VCaP (cell line): ENCODE data around the gene HFE.
A peak's percentile ranks its signal among the peaks of the same experiment; 100 is the strongest.
"Not testable (repeated sequence)": the region's sequence is repeated elsewhere in the genome, so short reads cannot be mapped to it uniquely, and the experiment has no call there.

Experiments used
- H3K27ac ChIP-seq: fragments of 450-650 bp; 2 replicates; pipeline ENCODE4 v1.5.1; 2017
- TF ChIP-seq, protein P1 (sequence below): fragments of 450-650 bp; conservative IDR thresholded peaks from 2 replicates; pipeline ENCODE4 v1.5.1; 2017; ENCODE audit warnings: mild to moderate bottlenecking, moderate library complexity

HFE gene, protein sequence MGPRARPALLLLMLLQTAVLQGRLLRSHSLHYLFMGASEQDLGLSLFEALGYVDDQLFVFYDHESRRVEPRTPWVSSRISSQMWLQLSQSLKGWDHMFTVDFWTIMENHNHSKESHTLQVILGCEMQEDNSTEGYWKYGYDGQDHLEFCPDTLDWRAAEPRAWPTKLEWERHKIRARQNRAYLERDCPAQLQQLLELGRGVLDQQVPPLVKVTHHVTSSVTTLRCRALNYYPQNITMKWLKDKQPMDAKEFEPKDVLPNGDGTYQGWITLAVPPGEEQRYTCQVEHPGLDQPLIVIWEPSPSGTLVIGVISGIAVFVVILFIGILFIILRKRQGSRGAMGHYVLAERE

DNA sequence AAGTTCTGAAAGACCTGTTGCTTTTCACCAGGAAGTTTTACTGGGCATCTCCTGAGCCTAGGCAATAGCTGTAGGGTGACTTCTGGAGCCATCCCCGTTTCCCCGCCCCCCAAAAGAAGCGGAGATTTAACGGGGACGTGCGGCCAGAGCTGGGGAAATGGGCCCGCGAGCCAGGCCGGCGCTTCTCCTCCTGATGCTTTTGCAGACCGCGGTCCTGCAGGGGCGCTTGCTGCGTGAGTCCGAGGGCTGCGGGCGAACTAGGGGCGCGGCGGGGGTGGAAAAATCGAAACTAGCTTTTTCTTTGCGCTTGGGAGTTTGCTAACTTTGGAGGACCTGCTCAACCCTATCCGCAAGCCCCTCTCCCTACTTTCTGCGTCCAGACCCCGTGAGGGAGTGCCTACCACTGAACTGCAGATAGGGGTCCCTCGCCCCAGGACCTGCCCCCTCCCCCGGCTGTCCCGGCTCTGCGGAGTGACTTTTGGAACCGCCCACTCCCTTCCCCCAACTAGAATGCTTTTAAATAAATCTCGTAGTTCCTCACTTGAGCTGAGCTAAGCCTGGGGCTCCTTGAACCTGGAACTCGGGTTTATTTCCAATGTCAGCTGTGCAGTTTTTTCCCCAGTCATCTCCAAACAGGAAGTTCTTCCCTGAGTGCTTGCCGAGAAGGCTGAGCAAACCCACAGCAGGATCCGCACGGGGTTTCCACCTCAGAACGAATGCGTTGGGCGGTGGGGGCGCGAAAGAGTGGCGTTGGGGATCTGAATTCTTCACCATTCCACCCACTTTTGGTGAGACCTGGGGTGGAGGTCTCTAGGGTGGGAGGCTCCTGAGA lies at the start of gene HFE:
Gene HFE (plus strand): TSS at position 146 of the 832 bp plus-strand sequence. CDS start 12 bp downstream, at position 158.
- TF ChIP-seq, protein P1, sequence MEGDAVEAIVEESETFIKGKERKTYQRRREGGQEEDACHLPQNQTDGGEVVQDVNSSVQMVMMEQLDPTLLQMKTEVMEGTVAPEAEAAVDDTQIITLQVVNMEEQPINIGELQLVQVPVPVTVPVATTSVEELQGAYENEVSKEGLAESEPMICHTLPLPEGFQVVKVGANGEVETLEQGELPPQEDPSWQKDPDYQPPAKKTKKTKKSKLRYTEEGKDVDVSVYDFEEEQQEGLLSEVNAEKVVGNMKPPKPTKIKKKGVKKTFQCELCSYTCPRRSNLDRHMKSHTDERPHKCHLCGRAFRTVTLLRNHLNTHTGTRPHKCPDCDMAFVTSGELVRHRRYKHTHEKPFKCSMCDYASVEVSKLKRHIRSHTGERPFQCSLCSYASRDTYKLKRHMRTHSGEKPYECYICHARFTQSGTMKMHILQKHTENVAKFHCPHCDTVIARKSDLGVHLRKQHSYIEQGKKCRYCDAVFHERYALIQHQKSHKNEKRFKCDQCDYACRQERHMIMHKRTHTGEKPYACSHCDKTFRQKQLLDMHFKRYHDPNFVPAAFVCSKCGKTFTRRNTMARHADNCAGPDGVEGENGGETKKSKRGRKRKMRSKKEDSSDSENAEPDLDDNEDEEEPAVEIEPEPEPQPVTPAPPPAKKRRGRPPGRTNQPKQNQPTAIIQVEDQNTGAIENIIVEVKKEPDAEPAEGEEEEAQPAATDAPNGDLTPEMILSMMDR, result no peak
- no peak within 1 kb of the TSS for H3K27ac ChIP-seq

DNA sequence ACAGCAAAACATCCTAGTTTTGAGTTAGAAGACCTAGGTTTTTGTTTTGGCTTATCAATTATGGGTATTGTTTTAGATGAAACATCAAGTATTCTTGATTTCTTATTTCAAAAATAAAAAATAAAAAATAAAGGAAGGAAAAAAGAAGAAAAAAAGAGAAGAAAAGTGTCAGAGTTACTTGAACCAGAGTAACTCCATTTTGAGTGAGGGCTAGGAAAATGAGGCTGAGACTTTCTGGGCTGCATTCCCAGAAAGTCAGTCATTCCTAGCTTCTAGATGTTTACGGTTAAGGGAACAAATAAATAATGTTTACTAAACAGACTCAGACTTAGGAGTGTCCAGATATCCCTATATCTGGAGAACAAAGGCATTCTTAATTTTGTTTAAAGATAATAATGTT lies 45.3 kb upstream of the HFE start:
- TF ChIP-seq, protein P1, result no peak
- H3K27ac ChIP-seq, result no peak overlapping the region

DNA sequence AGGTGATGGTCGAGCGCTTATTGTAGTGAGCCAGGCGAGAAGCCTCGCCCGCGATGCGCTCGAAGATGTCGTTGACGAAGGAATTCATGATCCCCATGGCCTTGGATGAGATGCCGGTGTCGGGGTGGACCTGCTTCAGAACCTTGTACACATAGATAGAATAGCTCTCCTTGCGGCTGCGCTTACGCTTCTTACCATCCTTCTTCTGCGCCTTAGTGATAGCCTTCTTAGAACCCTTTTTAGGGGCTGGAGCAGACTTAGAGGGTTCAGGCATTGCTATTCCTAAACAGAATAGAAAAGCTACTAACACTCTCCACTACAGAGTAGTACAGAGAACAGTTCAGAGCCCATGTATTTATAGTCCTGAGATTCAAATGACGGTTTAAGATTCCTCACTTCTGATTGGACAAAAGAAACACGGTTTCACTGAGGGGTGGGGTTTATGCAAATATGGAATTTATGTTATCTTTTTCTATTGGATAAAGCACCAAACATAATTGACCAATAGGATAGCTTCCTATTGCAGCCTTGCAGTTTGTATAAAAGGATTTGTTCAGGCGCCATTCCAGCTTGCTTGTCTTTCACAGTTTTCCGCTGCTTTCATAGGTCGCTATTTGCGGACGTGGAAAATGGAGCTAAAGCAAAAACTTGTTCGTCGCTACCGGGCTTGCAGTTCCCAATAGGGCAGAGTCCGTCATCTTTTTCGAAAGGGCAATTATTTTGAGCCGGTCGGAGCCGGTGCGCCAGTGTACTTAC lies 43.7 kb upstream of the HFE start:
- peak overlapping the region; percentile 56 for H3K27ac ChIP-seq
- TF ChIP-seq, protein P1, result no peak

DNA sequence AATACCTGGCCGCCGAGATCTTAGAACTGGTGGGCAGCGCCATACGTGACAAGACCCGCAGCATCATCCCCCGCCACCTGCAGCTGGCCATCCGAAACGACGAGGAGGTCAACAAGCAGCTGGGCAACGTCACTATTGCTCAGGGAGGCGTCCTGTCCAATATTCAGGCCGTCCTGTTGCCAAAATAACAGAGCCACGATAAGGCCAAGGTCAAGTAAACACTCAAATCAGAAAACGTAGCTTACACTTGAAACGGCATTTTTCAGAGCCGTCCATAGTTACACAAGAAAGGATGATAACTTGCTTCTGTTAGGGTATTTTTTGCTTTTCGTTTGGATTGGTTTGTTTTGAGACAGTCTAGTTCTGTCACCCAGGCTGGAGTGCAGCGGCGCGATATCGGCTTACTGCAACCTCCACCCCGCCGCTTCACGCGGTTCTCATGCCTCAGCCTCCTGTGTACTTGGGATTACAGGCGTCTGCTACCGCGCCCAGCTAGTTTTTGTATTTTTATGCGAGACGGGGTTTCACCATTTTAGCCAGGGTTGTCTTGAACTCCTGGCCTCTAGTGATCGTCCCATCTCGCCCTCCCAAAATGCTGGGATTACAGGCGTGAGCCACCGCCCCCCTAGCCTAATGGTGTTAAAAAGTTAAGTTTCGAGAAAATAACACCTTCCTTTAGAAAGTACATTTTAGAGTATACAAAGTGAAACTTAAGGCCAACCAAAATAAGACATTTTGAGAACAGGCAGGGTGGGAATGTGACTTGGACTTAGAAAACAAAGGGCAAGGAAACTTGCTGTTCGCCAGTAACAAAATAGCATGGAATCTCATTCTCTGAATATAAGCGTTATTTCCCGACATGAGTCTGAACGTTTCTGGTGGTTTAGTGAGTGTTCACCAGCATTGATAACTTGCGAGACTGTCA lies 42.8 kb upstream of the HFE start:
- peak overlapping the region; percentile 56 for H3K27ac ChIP-seq
- TF ChIP-seq, protein P1, result no peak

DNA sequence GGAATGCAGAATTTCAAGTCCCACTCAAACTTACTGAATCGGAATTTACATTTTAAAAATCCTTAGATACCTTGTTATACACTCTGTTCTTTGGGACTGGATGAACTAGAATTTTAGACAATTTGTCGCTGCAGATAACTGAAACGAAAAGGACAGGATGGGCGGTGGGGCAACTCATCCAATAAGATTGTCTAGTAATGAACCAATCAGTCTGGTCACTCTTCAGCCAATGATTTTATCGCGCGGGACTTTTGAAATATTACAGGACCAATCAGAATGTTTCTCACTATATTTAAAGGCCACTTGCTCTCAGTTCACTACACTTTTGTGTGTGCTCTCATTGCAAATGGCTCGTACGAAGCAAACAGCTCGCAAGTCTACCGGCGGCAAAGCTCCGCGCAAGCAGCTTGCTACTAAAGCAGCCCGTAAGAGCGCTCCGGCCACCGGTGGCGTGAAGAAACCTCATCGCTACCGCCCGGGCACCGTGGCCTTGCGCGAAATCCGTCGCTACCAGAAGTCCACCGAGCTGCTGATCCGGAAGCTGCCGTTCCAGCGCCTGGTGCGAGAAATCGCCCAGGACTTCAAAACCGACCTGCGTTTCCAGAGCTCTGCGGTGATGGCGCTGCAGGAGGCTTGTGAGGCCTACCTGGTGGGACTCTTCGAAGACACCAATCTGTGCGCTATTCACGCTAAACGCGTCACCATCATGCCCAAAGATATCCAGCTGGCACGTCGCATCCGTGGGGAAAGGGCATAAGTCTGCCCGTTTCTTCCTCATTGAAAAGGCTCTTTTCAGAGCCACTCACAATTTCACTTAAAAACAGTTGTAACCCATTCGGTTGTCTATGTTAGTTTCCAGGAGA lies 41.9 kb upstream of the HFE start:
- TF ChIP-seq, protein P1, result peak; percentile 23; the same call in 1 of the 2 replicates
- H3K27ac ChIP-seq, result peak overlapping the region; percentile 56

DNA sequence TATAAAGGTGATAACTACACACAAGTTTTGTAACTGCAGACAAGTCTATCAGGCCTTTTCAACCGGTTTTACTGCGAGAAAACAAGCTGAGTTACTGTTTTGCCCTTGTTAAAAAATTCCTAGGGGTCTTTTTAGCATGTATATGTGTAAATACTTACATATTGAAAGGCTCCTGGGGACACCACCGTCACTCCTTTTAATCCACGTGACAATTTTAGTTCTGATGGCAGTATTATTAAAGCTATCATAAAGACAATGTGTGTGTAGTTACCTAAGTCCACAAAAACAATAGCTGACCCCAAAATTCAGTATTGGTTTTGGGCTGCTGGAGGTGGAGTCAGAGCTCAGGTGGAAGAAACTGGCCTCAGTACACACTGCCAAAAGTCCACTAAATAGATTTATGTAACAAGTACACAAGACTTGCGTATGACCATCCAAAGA lies 41.3 kb upstream of the HFE start:
- TF ChIP-seq, protein P1, result no peak
- H3K27ac ChIP-seq, result peak overlapping the region; percentile 56

DNA sequence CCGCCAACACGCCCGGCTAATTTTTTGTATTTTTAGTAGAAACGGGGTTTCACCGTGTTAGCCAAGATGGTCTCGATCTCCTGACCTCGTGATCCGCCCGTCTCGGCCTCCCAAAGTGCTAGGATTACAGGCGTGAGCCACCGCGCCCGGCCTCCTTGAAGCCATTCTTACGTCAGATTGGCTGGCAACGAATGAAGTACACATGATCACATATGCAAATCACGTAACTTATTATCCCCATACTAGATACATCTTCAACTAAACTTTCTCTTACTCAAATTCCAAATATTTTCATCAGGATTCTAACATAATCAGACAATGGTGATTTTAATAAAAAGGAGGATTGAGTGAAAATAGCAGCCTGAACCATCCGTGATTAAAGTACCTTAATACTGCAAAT lies 39.9 kb upstream of the HFE start:
- H3K27ac ChIP-seq, result not testable (repeated sequence)
